NCI-H2227 (cell line): ENCODE results near the gene LCN10.

Experiments
- DNase-seq: peaks from one replicate; lab custom pipeline; 2025; ENCODE audit not compliant: unreplicated experiment; lab: John Stamatoyannopoulos, UW

The LCN10 gene

DNA sequence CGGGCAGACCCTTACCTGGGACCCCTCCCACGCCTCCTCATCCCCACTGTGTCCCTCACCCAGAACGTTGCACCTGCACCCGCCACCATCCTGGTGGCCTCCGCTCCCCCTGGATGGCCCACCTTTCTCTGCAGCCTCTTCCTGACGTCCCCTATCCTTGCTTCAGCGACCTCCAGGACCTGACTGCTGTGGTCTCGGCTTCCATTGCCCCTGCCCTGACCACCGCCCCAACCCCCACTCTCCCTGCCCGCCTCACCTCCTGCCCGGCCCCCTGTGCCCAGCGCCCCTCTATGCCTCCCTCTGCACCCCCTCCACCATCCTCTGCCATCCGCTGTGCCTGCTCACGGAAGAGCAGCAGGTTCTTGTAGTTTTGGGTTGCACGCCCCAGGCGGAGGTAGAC lies 2.2 kb downstream of the LCN10 start:
- DNase-seq = no peak

DNA sequence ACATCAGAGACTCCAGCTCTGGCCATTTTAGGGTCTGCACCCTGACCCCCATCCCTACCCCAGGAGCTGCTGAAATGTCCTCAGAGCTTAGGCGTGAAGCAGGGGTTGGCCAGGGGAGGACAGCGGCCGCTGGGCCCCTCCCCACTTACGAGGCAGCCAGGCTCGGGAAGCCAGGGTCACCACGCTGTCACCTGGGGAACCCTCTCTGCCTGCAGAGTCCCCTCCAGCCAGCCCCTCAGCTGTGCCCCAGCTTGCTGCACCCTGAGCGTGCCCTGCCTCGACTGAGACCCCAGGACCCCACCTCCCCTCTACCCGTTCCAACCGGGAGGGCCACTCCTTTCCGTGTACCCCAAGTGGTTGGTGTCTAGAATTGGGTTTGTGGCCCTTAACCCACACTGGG lies 2.7 kb downstream of the LCN10 start:
- no peak for DNase-seq

DNA sequence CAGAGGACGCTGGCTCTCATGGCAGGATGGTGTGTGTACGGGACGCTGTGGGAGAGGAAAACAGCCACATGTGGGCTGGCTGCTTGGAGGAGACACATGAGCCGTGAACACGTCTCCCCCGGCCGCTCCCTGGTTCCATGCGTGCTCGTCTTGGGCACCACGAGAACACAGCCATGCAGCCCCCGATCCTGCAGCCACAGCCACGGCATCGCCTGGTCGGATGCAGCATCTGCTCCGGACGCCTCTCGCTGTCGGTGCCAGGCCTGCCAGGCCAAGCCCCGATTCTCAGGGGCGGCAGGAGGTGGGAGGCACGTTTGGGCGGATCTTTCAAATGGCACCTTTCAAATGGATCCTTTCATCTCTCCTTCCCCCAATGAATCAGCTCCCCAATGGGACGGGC lies 3.2 kb downstream of the LCN10 start:
- DNase-seq = no peak

DNA sequence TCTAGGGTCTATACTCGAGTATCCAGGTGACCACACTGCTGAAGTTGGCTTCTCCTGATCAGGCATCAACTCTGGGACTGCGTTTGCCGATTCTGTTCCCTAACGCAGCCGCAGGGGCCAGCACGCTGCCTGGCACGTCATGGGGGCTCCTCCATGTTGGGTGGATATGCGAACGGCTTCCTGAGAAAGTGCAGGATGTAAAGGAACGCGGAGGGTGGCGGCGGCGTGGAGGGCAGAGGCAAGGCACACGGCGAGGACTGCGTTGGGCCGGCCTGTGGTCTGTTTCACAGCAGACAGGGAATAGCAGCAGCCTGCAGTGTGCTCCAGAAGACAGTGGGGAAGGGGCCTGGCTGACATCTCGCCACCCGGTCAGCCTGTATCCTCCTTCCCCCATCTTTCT lies 3.8 kb downstream of the LCN10 start:
- DNase-seq = no peak

DNA sequence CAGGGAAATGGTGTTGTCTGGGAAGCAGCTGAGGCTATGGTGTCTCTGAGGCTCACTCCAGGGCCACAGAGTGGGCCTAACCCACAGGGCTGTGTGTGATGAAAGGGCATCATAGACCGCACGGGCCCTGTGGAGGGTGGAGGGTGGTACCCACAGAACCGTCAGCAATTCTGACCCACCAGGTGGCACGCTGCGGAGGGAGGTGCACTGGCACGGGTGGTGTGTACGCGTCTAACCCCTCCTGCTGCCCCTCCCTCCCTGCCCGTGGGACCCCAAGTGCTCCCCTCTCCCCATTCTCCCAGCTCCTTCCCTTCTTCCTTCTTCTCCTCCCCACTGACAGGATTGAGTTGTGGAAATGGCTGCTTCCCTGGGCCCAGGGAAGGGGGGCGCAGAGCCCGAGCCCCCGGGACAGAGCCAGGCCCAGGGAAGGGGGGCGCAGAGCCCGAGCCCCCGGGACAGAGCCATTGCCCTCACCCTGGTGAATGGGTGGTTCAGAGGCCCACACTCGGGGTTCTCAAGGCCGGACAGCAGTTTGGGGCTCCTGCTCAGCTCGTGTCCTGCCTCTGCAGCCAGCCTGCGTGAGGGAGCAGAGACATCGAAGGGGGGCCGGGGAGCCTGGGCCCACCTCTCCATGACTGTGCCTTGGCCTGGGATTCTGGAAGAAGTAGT lies 6.8 kb downstream of the LCN10 start:
- no peak for DNase-seq

DNA sequence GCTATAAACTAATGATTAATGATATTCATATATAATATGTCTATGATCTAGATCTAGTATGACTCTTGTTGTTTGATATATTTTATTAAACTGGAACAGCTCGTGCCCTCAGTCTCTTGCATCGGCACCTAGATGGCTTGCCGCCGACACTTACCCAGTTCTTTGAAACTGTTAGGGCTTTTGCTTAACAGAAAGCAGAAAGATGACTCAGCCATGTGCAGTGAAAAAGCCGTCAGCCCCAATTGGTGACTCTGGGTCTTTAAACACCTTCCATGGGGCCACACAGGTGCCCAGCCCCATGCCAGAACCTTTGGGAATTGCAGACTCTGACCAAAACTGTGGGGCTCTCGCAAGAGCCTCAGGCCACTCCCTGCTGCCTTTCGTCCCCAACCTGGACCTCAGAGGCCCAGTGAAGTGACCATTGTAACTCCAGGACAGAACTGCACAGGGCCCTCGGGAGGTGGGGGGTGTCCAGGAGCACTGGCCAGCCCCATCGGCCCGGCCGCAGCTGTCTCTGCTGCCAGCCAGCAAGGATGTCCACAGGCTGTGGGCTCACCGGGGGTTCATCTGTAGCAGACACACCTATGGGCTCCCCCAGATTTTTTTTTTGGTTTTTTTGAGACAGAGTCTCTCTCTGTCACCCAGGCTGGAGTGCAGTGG lies 7.8 kb downstream of the LCN10 start:
- DNase-seq = no peak

DNA sequence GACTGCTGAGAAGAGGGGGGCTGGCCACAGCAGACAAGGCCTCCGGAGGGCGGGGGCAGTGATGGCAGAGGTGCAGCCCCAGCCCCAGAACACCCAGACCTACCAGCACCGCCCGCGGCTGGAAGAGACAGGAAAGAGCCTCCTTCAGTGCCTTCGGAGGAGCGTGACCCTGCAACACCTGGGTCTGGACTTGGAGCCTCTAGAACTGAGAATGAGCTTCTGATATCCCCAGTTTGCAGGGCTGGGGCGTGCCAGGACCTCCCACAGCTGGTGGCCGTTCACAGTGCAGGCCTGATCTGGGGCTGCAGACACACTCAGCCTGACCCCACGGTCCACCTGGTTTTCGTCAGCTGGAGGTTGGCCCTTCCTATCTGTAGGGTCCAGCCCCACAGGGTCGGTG lies 9.1 kb downstream of the LCN10 start:
- no peak for DNase-seq

DNA sequence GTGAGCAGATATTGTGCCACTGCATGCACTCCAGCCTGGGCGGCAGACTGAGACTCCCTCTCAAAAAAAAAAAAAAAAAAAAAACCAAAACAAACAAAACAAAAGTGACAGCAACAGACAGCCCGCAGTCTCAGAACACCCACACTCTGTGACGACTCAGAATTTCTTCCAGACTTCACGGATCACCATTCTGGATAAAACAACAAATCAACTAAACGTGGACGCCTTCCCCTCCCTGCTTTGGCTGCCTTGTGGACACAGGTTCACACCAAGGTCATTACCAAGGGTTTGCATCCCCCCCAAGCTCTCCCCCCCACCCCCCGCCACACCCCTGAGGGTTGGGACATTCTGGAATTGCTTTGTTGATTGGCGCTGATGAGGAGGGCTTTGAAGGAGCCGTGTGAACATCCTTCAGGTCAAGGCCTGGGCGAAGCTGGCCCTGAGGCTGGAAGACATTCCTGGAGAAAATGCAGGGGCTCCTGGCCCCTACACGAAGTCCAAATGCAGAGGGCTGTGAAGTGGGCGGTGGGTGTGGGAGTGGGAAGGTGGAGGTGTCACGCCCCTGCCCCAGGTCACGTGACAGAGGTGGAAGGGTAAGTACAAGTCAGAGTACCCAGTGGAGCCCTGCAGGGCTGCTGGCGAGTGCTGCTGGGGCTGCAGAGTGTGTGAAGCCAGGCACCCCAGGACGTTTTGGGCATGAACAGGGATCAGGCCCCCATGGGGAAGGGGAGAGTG lies 10.1 kb downstream of the LCN10 start:
- DNase-seq = no peak

DNA sequence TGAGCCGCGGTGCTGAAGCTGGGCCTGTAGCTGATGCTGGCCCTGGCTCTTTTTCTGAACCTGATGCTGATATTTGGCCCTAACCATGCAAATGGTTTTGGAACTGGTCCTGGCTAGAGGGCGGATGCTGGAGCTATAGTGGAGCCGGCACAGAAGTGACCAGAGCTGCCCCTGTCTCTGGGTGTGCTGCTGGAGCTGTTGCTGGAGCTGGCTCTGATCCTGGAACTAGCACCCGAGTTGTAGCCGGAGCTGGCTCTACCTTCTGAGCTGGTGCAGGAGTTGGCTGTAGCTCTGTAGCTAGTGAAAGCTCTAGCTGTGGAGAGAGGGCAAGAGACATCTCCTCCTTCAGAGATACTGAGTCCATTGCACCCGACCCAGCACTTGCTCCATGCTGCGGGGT lies 12.8 kb downstream of the LCN10 start:
- DNase-seq = no peak

DNA sequence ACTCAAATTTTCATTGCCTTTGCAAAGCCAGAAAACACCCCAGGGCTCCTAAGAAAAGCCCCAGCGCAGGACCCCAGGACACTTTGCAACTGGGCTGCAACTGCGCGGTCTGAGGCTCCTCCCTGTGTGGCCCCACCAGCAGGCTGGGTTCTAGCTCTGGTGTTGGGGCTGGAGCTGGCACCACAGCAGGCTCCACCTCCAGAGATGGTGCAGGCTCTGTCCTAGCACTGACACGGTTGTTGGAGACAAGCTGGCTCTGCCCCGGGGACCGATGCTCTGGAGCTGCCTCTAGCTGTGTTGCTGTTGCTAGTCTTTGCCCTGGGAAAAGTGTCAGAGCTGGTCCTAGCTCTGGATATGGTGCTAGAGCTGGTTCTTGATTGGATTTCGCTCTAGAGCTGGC lies 13.6 kb downstream of the LCN10 start:
- no peak for DNase-seq

DNA sequence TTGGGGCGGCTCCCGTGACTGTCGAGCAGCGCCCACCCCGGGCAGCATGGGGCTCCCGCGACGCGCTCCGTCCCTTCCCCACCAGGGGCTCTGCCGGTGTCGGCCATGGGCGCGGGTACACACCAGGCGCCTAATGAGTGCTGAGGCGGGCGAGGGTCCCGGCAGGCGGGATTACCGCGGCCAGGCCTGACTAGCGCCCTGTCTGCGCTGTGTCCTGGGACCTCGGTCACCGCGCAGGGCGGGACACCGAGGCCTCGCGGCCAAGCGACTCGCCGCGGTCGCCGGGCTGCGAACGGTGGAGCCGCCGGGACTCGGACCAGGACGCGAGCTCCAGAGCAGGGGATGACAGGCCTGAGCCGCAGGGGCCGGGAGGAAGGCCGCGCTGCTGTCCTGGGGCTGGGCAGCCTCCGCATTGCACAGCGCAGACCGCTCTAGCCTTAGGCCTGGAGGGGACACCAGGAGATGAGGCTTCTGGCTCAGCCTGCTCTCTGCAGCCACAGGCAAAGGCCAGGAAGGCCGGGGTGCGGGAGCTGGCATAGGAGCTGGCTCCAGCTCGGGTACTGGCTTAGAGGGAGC lies 14.1 kb downstream of the LCN10 start:
- peak; percentile 11 for DNase-seq

DNA sequence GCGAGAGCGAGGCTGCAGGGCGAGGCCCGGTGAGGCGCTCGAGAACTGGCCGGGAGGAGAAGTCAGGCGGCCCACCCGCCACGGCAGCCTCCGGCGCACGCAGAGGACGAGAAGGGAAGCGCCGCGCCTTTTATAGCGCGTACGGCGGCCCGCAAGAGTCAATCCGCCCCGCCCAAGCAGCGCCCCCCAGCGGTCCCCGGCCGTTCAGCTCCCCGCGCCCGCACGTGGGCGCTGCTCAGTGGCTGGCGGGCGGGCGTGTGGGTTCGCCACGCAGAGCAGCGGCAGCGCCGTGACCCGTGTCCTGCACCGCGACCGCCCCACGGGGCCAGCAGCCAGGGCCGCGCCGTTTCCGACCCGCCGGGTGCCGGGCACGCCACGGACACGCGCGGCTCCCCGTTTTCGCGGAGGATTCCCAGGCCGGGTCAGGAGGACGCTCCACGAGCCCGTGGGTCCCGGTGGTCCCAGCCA lies 14.6 kb downstream of the LCN10 start:
- DNase-seq = peak; percentile 91

DNA sequence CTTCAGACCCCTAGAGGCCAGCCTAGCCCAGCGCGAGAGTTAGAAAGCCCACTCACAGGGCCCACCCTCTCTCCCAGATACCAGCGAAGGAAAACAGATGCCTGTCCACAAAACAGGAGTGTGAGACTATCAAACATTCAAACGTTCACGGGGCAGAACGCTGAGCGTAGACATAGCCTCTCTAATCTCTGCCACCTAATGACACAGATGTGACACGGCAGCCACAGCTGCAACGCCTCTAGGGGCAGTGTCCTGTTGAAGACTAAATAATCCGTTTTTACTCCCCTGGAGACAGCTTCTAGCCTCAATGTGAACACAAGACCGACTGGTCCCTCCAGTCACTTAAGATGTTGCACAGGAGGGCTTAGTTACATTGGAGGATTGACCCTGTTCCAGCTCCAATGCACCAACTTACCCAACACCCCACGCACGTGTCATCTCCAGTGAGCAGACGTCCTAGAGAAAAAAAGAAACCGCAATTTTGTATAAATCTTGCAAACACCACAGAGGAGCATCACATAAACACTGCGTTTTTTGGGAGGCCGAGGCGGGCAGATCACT lies 16.0 kb downstream of the LCN10 start:
- DNase-seq = no peak

DNA sequence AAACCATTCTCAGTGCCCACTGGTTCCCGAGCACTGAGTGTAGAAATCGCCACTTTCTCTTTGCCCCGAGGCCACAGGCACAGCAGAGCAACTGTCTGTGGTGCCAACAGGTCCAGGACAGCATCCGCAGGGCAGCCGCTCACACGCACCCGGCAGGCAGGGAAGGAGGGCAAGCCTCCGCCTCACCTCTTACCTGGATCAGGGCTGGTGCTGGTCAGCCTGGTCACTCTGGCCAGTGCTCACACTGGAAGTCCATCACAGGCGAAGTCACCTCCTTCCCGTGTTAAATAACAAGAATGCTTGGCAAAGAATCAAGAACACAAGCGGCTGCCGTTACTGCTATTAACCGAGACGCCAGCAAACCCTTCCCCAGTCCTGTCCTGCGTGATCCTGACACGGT lies 16.6 kb downstream of the LCN10 start:
- DNase-seq = no peak

DNA sequence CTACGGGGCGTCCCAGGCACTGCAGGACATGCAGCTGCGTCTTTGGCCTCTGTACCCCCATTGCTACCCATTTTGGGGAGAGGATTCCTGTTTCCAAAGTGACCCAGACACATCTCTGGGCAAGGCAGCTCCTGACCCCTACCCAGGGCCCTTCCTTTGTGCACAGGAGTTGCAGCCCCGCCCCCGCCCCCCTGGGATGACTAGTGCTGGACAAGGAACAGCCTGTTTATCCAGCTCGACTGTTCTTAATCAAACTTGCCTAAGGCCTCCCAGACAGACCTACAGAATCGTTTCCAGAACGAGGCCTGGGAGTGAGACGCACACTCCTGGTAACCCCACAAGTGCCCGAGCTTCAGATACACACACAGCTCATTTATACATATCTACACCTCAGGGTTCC lies 17.1 kb downstream of the LCN10 start:
- DNase-seq = no peak

DNA sequence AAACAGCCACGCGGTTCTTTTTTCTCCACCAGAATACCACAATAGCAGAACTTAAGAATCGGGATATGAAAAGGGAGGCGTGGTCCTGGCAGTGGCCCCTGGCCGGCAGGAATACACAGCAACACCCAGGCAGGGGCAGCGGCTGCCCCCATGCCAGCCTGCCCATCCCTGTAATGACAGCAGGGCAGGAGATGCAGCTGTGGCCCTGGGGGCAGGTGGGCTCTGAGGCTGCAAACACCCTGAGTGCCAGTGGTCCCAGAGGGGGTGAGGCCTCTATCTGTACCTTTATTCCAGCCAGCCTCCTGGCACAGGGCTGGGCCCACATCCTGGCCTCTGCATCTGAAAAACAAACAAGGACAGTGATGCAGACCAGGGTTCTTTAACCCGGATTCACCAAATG lies 18.0 kb downstream of the LCN10 start:
- no peak for DNase-seq

DNA sequence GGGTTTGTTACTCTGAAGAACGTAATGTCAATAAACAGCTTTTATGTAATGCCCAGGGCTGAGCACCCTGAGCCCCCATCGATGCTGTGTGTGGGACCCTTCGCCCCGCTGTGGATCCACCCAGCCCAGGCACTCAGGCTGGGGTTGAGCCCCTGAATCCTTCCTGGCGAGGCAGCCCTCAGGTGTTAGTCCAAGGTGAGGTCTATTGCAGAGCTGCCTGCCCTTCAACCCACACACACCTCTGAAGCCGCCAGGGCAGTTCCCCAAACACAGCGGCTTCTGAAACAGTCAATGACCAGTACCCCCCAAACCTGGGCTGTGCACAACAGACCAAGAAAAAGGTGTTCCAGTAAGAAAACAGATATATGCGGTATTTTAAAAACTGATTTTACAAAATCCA lies 18.8 kb downstream of the LCN10 start:
- no peak for DNase-seq

DNA sequence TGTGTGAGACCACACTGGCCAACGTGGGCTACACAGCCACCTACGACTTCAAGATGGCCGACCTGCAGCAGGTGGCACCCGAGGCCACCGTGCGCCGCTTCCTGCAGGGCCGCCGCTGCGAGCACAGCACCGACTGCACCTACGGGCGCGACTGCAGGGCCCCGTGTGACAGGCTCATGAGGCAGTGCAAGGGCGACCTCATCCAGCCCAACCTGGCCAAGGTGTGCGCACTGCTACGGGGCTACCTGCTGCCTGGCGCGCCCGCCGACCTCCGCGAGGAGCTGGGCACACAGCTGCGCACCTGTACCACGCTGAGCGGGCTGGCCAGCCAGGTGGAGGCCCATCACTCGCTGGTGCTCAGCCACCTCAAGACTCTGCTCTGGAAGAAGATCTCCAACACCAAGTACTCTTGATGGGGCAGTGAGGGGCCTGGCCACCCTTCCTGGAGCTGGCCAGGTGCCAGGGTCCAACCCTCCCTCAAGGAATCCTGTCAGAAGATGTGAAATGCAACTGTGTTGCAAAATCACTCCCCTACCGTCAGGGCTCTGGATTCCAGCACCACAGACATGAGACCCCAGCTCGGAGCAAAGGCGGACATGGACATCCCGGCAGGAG lies 19.3 kb downstream of the LCN10 start:
- no peak for DNase-seq

DNA sequence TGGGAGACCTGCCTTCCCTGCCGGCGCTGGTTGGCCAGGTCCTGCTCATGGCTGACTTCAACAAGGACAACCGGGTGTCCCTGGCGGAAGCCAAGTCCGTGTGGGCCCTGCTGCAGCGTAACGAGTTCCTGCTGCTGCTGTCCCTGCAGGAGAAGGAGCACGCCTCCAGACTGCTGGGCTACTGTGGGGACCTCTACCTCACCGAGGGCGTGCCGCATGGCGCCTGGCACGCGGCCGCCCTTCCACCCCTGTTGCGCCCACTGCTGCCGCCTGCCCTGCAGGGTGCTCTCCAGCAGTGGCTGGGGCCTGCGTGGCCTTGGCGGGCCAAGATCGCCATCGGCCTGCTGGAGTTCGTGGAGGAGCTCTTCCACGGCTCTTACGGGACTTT lies 19.8 kb downstream of the LCN10 start:
- no peak for DNase-seq

DNA sequence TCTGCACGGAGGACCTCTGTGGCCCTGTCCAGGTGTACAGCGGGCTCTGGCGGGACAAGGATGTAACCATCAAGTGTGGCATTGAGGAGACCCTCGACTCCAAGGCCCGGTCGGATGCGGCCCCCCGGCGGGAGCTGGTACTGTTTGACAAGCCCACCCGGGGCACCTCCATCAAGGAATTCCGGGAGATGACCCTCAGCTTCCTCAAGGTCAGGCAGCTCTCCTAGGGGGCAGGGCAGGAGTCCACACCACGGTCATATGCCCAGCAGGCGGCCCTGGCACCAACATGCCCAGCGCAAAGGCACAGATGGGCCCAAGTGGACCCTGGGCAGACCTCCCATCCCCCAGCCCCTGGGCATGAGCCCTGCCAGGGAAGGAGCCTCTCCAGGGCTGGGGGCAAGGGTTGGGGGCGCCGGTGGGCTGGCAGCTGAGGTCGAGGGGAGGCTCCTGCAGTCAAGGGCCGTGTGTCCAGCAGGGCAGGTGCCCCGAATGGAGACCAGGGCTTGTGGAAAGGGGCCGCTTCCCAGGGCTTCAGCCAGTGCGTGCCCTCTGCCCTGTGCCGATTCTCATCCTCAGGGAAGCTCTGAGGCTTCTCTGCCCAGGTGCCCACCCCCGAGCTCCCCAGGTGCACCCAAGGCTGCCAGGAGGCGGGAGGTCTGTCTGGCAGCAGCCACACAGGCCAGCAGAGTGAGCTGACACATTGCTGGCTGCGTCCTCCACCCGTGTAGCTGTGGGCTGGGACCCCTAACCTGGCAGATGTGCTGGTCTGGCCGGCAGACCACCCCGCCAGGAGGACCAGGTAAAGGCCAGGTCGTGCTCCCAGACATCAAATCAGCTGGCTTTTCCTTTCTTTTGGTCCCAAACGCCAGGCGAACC lies 20.4 kb downstream of the LCN10 start:
- no peak for DNase-seq
